Lower lobe of right lung (tissue), 2 donors: Measurements from ENCODE around the gene SLC39A10. TPM values are rescaled to one million over a fixed set of nuclear protein-coding genes. Genes with fewer than 3 reads are reported as not detected.
"Not testable (repeated sequence)": the region's sequence is repeated elsewhere in the genome, so short reads cannot be mapped to it uniquely, and the experiment has no call there.

Experiments used
- ATAC-seq, 2 donors: fragments of 200-7000 bp; cut with Tn5 transposase; one replicate each; pipeline ENCODE4 v1.9.1; 2020 to 2022; ENCODE audit warnings: mild to moderate bottlenecking in 2 of 2, moderate library complexity in 2 of 2
- DNase-seq: peaks from one replicate; pipeline ENCODE4 v3.0.0-alpha.2; 2020
- H3K27ac ChIP-seq: fragments of 200-600 bp; one replicate; pipeline ENCODE4 v1.8.0; 2022
- H3K27me3 ChIP-seq: fragments of 200-600 bp; one replicate; pipeline ENCODE4 v1.8.0; 2022; ENCODE audit warnings: low read depth
- H3K36me3 ChIP-seq: fragments of 200-600 bp; one replicate; pipeline ENCODE4 v1.8.0; 2022; ENCODE audit warnings: mild to moderate bottlenecking
- H3K4me1 ChIP-seq: fragments of 200-600 bp; one replicate; pipeline ENCODE4 v1.8.0; 2022
- H3K4me3 ChIP-seq: fragments of 200-600 bp; one replicate; pipeline ENCODE4 v1.8.0; 2022; ENCODE audit warnings: mild to moderate bottlenecking
- H3K9me3 ChIP-seq: fragments of 200-600 bp; one replicate; pipeline ENCODE4 v1.8.0; 2022
- intact Hi-C: fragments of 100-400 bp; cut with DNase I; formaldehyde crosslinking; loops from one replicate; pipeline ENCODE4 v1.11.0; 2022
- total RNA-seq: library from RNA; stranded (reverse); fragmentation: NEBNext Ultra II Directional; extraction: Animal tissue kit (Norgen Biotek cat#: 25700); gene quantifications from one replicate; pipeline ENCODE4 v1.2.1, GENCODE V29; 2021
- TF ChIP-seq, protein P1 (sequence below): fragments of 200-600 bp; IDR thresholded peaks from one replicate; pipeline ENCODE4 v1.8.0; 2022; ENCODE audit warnings: antibody characterized with exemption, mild to moderate bottlenecking
- donor health status: DM: no; HTN: yes; CAD: no; lungs with severe emphysema.

Gene SLC39A10
- total RNA-seq, 1 donor from 2014 or later, result 37.2 TPM

DNA sequence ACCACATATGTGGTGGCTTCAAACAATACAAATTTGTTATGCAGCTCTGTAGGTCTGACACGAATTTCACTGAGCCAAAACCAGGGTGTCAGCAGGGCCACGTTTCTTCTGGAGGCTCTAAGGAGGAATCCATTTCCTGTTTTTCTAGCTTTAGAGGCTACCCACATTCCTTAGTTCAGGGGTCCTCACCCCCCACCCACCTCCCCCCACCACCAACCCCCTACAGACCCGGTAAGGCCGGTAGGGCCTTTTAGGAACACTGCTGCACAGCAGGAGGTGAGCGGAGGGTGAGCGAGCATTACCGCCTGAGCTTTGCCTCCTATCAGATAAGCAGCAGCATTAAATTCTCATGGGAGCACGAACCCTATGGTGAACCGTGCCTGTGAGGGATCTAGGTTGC is 10.6 kb upstream of the SLC39A10 start:
- H3K36me3 ChIP-seq, result no peaks in the 10 kb centered on the region
- DNase-seq, result no peak
- no peak for ATAC-seq
- intact Hi-C loops, result no loop called here
- H3K27ac ChIP-seq, result no peak overlapping the region
- H3K4me3 ChIP-seq, result no peak overlapping the region
- no peaks in the 10 kb centered on the region for H3K9me3 ChIP-seq
- TF ChIP-seq, protein P1, sequence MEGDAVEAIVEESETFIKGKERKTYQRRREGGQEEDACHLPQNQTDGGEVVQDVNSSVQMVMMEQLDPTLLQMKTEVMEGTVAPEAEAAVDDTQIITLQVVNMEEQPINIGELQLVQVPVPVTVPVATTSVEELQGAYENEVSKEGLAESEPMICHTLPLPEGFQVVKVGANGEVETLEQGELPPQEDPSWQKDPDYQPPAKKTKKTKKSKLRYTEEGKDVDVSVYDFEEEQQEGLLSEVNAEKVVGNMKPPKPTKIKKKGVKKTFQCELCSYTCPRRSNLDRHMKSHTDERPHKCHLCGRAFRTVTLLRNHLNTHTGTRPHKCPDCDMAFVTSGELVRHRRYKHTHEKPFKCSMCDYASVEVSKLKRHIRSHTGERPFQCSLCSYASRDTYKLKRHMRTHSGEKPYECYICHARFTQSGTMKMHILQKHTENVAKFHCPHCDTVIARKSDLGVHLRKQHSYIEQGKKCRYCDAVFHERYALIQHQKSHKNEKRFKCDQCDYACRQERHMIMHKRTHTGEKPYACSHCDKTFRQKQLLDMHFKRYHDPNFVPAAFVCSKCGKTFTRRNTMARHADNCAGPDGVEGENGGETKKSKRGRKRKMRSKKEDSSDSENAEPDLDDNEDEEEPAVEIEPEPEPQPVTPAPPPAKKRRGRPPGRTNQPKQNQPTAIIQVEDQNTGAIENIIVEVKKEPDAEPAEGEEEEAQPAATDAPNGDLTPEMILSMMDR, result no peak
- H3K27me3 ChIP-seq, result no peaks in the 10 kb centered on the region
- H3K4me1 ChIP-seq, result peaks cover 12% of the 10 kb centered on the region

DNA sequence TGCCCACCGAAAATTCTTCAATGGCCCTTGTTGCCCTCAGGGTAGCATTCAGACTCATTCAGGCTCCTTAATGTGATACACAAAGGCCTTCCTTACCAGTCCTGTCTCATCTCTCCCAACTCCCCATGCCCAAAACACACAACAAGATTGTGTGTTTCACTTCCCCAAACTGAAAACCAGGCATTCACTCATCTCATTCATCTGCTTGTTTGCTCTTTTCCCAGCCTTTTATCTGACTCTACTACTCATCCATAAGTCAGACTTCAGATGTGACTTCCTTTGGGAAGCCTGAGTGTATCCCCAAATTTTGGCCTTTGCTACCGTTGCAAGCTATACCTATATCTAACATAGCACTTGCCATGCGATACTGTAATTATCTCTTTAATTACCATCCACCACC is 9.7 kb upstream of the SLC39A10 start:
- Histone ChIP-seq H3K4me3 (no peak overlapping the region), H3K4me1 (peaks cover 12% of the 10 kb centered on the region), H3K27me3 (no peaks in the 10 kb centered on the region), H3K9me3 (no peaks in the 10 kb centered on the region), H3K27ac (no peak overlapping the region), H3K36me3 (no peaks in the 10 kb centered on the region)
- ATAC-seq (no peak), DNase-seq (no peak)
- TF ChIP-seq, protein P1, result no peak
- intact Hi-C loops, result no loop called here

DNA sequence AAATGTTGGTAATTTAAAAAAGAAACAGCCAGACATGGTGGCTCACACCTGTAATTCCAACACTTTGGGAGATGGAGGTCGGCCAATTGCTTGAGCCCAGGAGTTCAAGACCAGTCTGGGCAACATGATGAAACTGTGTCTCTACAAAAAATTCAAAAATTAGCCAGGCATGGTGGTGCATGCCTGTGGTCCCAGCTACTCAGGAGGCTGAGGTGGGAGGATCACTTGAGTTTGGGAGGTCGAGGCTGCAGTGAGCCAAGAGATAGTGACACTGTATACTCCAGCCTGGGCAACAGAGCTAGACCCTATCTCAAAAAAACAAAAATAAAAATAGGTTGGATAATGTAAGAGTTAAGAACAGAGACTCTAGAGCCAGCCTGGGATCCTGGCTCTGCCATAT is 8.7 kb upstream of the SLC39A10 start:
- ATAC-seq, H3K9me3 ChIP-seq, H3K4me1 ChIP-seq, H3K4me3 ChIP-seq, H3K27me3 ChIP-seq, H3K36me3 ChIP-seq, DNase-seq, H3K27ac ChIP-seq, intact Hi-C loops: not testable (repeated sequence)

DNA sequence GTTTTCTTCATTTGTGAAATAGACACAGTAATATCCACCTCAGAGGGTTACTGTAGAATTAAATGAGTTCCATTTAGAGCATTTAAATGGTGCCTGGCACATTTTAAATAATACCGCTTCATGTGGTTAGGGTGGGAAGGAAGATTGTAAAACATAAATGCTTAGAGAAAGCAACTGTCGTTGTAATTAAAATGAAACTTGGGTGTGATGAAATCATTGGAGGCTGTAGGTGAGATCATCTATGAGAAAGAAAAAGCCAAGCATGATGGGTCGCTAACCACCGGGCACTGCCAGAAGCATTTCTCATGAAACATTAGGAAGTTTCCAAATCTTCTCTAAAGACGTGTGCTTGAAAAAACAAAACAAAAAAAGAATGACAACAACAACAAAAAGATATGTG is 8.2 kb upstream of the SLC39A10 start:
- no peaks in the 10 kb centered on the region for H3K27me3 ChIP-seq
- intact Hi-C loops, result no loop called here
- H3K27ac ChIP-seq, result no peak overlapping the region
- H3K4me1 ChIP-seq, result peaks cover 7% of the 10 kb centered on the region
- no peaks in the 10 kb centered on the region for H3K36me3 ChIP-seq
- H3K4me3 ChIP-seq, result no peak overlapping the region
- DNase-seq, result no peak
- TF ChIP-seq, protein P1, result no peak
- no peaks in the 10 kb centered on the region for H3K9me3 ChIP-seq
- no peak for ATAC-seq

DNA sequence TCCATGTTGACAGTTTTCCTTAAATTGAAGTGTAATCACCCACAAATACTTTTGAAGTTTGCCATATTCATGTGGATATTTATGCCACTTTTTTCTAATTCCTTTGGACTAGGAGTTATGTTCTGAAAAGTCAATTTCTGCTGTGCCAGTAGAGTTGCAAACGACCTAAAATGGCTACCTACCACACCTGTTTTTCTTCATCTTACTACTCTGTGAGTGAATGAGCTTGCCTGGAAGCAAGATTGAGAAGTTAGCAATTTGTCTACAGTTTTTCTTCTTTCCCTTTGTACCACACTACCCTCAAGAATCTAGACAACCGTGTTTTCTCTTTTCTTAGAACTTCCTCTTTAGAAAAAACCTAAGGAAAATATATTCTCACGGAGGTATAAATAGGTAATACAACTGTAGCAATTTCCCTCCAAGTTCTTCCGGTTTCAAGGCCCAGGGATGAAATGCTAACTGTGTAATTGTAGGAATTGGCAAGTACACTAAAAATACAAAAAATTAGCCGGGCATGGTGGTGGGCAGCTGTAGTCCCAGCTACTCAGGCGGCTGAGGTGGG is 7.3 kb upstream of the SLC39A10 start:
- Histone ChIP-seq H3K27me3 (no peaks in the 10 kb centered on the region), H3K27ac (peak overlapping the region; percentile 9), H3K4me1 (peaks cover 7% of the 10 kb centered on the region), H3K9me3 (no peaks in the 10 kb centered on the region), H3K4me3 (no peak overlapping the region), H3K36me3 (no peaks in the 10 kb centered on the region)
- intact Hi-C loops, result no loop called here
- DNase-seq, result no peak
- TF ChIP-seq, protein P1, result no peak
- no peak for ATAC-seq

DNA sequence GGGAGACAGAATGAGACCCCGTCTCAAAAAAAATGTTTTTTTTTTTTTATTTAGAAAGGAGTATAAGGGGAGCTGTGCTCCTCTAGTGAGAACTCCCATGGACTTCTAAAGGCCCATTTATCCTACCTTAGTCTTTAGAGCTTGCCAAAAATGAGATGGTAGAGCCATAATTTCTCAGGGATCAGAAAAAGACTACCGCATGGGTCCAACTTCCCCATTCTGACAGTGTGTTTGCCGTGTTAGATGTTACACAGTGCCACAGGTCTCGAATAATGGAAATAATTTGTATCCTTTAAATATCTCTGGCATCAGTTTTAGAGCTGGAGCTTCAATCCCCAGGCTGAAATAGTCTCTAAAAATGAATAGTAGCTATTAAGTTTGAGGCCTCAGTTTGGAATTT is 6.0 kb upstream of the SLC39A10 start:
- intact Hi-C loops, result no loop called here

More for the DNA sequence above, 6.0 kb upstream of the SLC39A10 start:
- DNase-seq (no peak), ATAC-seq (no peak)
- H3K36me3 ChIP-seq, result no peaks in the 10 kb centered on the region
- H3K4me1 ChIP-seq, result no peaks in the 10 kb centered on the region
- TF ChIP-seq, protein P1, result no peak
- no peaks in the 10 kb centered on the region for H3K27me3 ChIP-seq
- H3K27ac ChIP-seq, result peak overlapping the region; percentile 9
- H3K4me3 ChIP-seq, result no peak overlapping the region
- no peaks in the 10 kb centered on the region for H3K9me3 ChIP-seq
